PC-3 (cell line): Measurements from ENCODE around the gene RAI1. TPM values are rescaled to one million over a fixed set of nuclear protein-coding genes. Genes with fewer than 3 reads are reported as not detected.

Experiments used
- ATAC-seq: fragments of 200-7000 bp; cut with Tn5 transposase; 2 replicates; pipeline ENCODE4 v1.9.1; 2020; ENCODE audit warnings: mild to moderate bottlenecking, moderate library complexity
- BruUV-seq: library from RNA; stranded (reverse); fragments of 400-500 nt; replicated peaks from 2 replicates; lab custom pipeline; 2021; lab: Mats Ljungman, UMichigan
- CTCF ChIA-PET: fragments of 300-600 bp; sonication (Branson Sonifier 250); formaldehyde crosslinking; loops from one replicate; lab custom pipeline; 2022; ENCODE audit warnings: antibody characterized with exemption; lab: Charles Lee
- POLR2A ChIA-PET: fragments of 300-600 bp; sonication (Branson Sonifier 250); formaldehyde crosslinking; loops from one replicate; lab custom pipeline; 2022; ENCODE audit warnings: antibody characterized with exemption; ENCODE audit not compliant: unreplicated experiment; lab: Charles Lee
- DNase-seq: peaks from one replicate; pipeline ENCODE4 v3.0.0-alpha.2; 2015
- H2AFZ ChIP-seq: fragments of 300-600 bp; sonication (generic); 2 replicates; pipeline ENCODE4 v1.6.0; 2016; ENCODE audit warnings: antibody characterized with exemption, low read length
- H3F3A ChIP-seq: fragments of 300-600 bp; sonication (generic); one replicate; pipeline ENCODE4 v1.6.0; 2017; ENCODE audit warnings: antibody characterized with exemption, low read length, control low read depth, mild to moderate bottlenecking; ENCODE audit not compliant: unreplicated experiment
- H3K27ac ChIP-seq: fragments of 300-600 bp; sonication (generic); 2 replicates; pipeline ENCODE4 v1.5.1; 2016; ENCODE audit warnings: mild to moderate bottlenecking, low read length
- H3K27me3 ChIP-seq: fragments of 300-600 bp; sonication (generic); 2 replicates; pipeline ENCODE4 v1.6.1; 2016; ENCODE audit warnings: low read length, mixed read lengths
- H3K36me3 ChIP-seq: fragments of 300-600 bp; sonication (generic); 2 replicates; pipeline ENCODE4 v1.6.1; 2016; ENCODE audit warnings: low read depth, mixed run types, low read length, mixed read lengths
- H3K4me1 ChIP-seq: fragments of 300-600 bp; sonication (generic); 2 replicates; pipeline ENCODE4 v1.5.1; 2016; ENCODE audit warnings: low read length; ENCODE audit not compliant: insufficient read depth
- H3K4me2 ChIP-seq: fragments of 300-600 bp; sonication (generic); 2 replicates; pipeline ENCODE4 v1.6.0; 2016; ENCODE audit warnings: low read length
- H3K4me3 ChIP-seq: fragments of 300-600 bp; sonication (generic); 2 replicates; pipeline ENCODE4 v1.5.1; 2016; ENCODE audit warnings: mild to moderate bottlenecking, low read length, mixed read lengths
- H3K79me2 ChIP-seq: fragments of 300-600 bp; sonication (generic); 2 replicates; pipeline ENCODE4 v1.6.1; 2017; ENCODE audit warnings: low read length, mixed read lengths
- H3K9ac ChIP-seq: fragments of 300-600 bp; sonication (generic); 2 replicates; pipeline ENCODE4 v1.6.0; 2016; ENCODE audit warnings: mild to moderate bottlenecking, low read length
- H3K9me2 ChIP-seq: fragments of 300-600 bp; sonication (generic); replicated peaks from 2 replicates; pipeline ENCODE4 v1.6.1; 2016; ENCODE audit warnings: mixed run types, low read length, mixed read lengths
- H3K9me3 ChIP-seq: fragments of 300-600 bp; sonication (generic); 2 replicates; pipeline ENCODE4 v1.6.1; 2016; ENCODE audit warnings: low read length, mixed read lengths
- H4K20me1 ChIP-seq: fragments of 300-600 bp; sonication (generic); 2 replicates; pipeline ENCODE4 v1.6.1; 2016; ENCODE audit warnings: low read length, mixed read lengths
- CTCF ChIP-seq: fragments of 300-600 bp; sonication (generic); conservative IDR thresholded peaks from 2 replicates; pipeline ENCODE4 v1.5.1; 2017; ENCODE audit warnings: antibody characterized with exemption, low read depth, mild to moderate bottlenecking, low read length
- EZH2 ChIP-seq: fragments of 300-600 bp; sonication (generic); IDR thresholded peaks from one replicate; pipeline ENCODE4 v1.6.1; 2017; ENCODE audit warnings: antibody characterized with exemption, mild to moderate bottlenecking, low read length; ENCODE audit not compliant: unreplicated experiment
- EZH2phosphoT487 ChIP-seq: fragments of 300-600 bp; sonication (generic); IDR thresholded peaks from 2 replicates; pipeline ENCODE4 v1.6.1; 2018; ENCODE audit warnings: mild to moderate bottlenecking, antibody characterized with exemption, low read length, borderline replicate concordance
- intact Hi-C: fragments of 100-400 bp; cut with micrococcal nuclease; formaldehyde crosslinking; loops from 2 replicates; pipeline ENCODE4 v1.9.0; 2023
- total RNA-seq: library from RNA; depleted of rRNA; stranded (reverse); fragments of >200 nt; gene quantifications from 2 replicates; pipeline ENCODE4 v1.2.3, GENCODE V29; 2014

The RAI1 gene
- total RNA-seq, 1 experiment from 2014 or later = 33.0 TPM

DNA sequence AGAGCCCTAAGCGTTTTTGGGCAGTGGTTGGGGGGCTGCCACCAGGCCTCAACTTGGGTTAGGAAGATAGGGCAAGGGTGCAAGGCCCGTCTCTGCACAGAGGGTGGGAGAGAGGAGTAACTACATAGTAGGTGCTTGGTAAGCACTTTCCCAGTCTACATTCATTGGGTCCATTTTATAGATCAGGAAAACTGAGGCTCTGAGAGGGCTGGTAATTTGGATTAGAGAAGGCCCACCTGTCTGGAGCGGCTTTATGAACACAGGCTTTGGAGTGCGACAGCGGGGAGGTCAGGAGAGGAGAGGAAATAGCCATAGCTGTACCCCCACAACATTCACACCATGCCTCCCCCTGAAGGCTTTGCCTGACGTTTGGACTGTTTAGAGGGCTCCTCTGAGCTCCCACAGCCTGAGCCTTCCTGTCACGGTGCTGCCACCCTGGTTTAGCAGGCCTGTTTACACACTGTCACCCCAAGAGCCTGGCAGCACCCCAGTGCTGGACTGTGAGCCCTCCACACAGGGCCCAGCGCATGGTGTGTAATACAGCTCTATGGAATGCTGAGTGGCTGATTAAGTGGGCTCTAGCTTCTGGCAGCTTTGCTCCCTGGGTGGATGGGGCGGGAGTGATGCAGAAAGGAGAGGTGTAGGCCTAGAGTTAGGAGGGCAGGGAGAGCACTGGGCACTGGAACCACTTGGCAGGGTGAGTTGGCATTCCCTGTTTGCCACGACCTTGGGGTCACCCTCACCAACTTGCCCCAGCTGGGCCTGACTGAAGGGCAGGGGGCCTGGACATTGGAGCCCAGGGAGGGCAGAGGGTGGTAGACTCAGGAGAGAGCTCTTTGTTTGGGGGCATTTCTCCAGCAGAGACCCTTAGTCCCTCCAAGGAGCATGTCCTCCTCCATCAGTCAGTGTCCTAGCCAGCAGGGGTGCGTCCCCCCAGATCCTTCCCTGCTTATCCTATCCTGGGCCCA lies 73.7 kb downstream of the RAI1 start:
- TF ChIP-seq CTCF (no peak), EZH2 (no peak), EZH2phosphoT487 (no peak)
- BruUV-seq = no TSS peak
- intact Hi-C loops = loop anchor here (5.0 kb wide), 1 partner anchor 63 kb away; no protein-coding TSS in a partner anchor
- Histone ChIP-seq H3K4me2 (no peak overlapping the region), H3K27ac (no peak overlapping the region), H3K79me2 (peaks cover 59% of the 10 kb centered on the region), H3K9ac (no peak overlapping the region), H3F3A (no peaks in the 10 kb centered on the region), H4K20me1 (no peaks in the 10 kb centered on the region), H2AFZ (no peak overlapping the region), H3K36me3 (no peaks in the 10 kb centered on the region), H3K9me2 (no peaks in the 10 kb centered on the region), H3K9me3 (no peaks in the 10 kb centered on the region), H3K4me1 (peaks cover 13% of the 10 kb centered on the region), H3K27me3 (no peaks in the 10 kb centered on the region), H3K4me3 (no peak overlapping the region)
- ChIA-PET CTCF (no interaction called here), POLR2A (no interaction called here)
- ATAC-seq = no peak
- no peak for DNase-seq

DNA sequence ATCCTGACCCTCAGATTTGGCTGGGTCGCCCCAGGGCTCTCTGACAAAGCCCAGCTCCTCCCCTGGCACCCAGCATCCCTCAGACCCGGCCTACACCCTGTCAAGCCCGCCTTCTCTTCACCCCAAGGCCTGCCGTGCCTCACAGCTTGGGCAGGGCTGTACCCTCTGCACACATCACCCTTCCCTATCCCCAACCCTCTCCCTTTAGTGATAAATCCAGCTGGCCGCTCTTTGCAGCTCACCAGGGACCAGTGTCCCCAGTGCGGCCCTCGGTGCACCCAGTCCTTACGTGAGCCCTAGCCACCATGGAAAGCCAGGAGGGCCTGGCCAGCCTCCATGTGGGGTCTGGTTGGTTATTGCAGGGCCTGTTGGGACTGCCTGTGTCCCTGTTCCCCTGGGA lies 74.5 kb downstream of the RAI1 start:
- H2AFZ ChIP-seq = no peak overlapping the region
- H4K20me1 ChIP-seq = no peaks in the 10 kb centered on the region
- intact Hi-C loops = no loop called here
- no peak for DNase-seq
- H3K9me3 ChIP-seq = no peaks in the 10 kb centered on the region
- no peak overlapping the region for H3K4me3 ChIP-seq
- H3K9ac ChIP-seq = no peak overlapping the region
- POLR2A ChIA-PET = no interaction called here
- peaks cover 13% of the 10 kb centered on the region for H3K4me1 ChIP-seq
- H3K27me3 ChIP-seq = no peaks in the 10 kb centered on the region
- H3K79me2 ChIP-seq = peaks cover 59% of the 10 kb centered on the region
- no peaks in the 10 kb centered on the region for H3K9me2 ChIP-seq
- no peaks in the 10 kb centered on the region for H3F3A ChIP-seq
- ATAC-seq = no peak
- H3K4me2 ChIP-seq = no peak overlapping the region
- no peak for TF ChIP-seq CTCF
- TF ChIP-seq EZH2phosphoT487 = no peak
- CTCF ChIA-PET = no interaction called here
- H3K27ac ChIP-seq = no peak overlapping the region
- no TSS peak for BruUV-seq
- no peaks in the 10 kb centered on the region for H3K36me3 ChIP-seq

DNA sequence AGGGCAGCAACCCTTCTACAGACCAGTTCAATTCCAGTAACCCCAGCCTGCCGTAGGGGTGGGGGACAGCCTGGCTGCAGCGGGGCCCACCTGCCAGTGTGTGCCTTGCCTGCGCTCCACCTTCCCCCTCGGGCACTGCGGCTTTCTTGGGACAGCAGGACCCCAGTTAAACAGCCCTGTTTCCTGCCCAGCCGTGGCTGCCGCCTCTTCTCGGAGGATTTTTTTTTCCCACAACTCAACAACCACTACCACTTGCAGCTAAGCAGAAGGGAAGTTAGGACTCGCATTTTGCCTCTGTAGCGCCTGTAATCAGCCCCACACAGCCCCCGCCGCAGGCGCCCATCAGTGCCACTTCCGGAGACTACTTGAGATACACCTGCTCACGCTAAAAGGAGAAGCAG lies 76.1 kb downstream of the RAI1 start:
- no peak for DNase-seq
- Histone ChIP-seq H3K36me3 (no peaks in the 10 kb centered on the region), H3F3A (no peaks in the 10 kb centered on the region), H3K4me3 (no peak overlapping the region), H3K9ac (no peak overlapping the region), H3K9me3 (no peaks in the 10 kb centered on the region), H2AFZ (no peak overlapping the region), H3K27me3 (no peaks in the 10 kb centered on the region), H3K27ac (no peak overlapping the region), H3K4me2 (no peak overlapping the region), H3K4me1 (peaks cover 8% of the 10 kb centered on the region), H3K79me2 (peaks cover 58% of the 10 kb centered on the region), H4K20me1 (no peaks in the 10 kb centered on the region), H3K9me2 (no peaks in the 10 kb centered on the region)
- ATAC-seq = no peak
- intact Hi-C loops = no loop called here
- ChIA-PET POLR2A (no interaction called here), CTCF (no interaction called here)
- TF ChIP-seq EZH2 (no peak), CTCF (no peak)
- no TSS peak for BruUV-seq
